GM18508 (cell line): ENCODE results near the gene CNTNAP2.

Experiments used
- ATAC-seq: cut with Tn5 transposase; IDR thresholded peaks from one replicate; pipeline ENCODE4 v1.9.1; 2021; ENCODE audit warnings: moderate number of reproducible peaks; ENCODE audit not compliant: insufficient read depth, unreplicated experiment

The CNTNAP2 gene

DNA sequence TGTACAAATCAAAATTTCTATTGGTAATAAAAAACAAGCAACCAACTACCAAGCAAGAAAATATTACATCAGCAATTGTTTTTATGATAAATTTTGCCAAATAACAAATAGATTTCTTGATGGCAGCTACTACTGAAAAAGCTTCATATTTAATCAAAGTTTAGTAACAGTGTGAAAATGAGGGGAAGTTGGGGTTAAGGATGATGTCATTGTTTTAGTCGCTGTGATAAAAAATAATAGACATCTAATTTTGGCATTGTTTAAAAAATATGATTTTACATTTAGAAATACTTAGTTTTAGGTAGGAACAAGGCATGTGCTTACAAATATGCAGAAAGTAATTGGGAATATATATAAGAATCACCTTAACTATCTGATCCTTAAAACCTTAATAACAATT lies 145.9 kb downstream of the CNTNAP2 start:
- ATAC-seq: no peak

DNA sequence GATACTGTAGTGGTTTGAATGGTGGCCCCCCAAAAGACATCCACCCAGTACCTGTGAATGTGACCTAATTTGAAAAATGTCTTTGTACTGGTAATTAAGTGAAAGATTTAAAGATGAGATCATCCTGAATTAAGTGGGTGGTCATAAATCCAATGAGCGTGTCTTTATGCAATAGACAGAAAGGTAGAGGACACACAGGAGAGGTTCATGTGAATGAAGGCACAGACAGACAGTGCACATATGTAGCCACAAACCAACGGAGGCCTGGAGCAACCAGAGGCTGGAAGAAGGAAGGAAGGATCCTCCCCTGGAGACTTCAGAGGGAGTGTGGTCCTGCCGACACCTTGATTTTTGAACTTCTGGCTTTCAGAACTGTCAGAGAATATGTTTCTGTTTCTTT lies 160.3 kb downstream of the CNTNAP2 start:
- ATAC-seq: no peak

DNA sequence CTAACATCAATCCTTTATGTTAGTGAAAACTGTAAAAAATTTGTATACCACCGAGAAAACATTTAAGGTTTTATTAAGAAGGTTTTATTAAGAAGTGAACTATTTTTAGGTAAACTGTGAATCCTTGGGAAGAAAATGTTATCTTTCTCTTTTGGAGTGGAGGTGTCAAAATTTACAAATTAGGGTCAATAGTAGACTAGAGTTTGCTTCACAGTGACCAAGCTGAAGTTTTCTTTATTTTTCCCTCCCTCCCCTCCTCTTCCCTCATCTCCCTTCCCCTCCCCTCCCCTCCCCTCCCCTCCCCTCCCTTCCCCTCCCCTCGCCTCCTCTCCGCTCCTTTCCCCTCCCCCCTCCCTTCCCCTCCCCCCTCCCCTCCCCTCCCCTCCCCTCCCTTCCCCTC lies 168.8 kb downstream of the CNTNAP2 start:
- no peak for ATAC-seq

DNA sequence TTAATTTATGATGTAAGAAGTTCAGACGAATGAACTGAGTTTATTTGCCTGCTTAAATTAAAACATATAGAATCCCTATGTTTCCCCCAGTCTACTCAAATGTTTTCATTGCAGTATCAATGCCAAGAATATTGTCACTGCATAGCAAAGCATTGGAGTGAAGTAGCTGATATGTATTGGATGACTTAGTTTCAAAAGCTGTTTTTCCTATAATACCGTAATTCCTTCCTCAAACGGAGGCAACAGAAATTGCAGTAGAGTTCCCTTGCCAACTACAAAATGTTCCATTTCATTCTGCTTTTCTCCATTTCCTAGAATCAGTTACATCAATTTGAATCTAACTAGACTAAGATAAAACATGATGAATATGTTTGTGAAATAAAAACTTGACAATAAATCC lies 174.1 kb downstream of the CNTNAP2 start:
- ATAC-seq: no peak

DNA sequence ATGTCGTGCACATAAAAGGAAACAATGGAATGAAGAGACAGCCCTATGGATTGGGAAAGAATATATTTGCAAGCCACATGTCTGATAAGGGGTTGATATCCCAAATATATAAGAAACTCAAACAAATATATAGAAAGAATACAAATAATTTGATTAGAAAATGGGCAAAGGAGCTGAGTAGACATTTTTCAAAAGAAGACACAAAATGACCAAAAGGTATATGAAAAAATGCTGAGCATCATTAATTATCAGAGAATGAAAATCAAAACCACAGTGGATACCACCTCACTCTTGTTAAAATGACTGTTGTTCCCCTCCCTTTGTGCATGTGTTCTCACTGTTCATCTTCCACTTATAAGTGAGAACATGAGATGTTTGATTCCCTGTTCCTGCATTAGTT lies 175.3 kb downstream of the CNTNAP2 start:
- ATAC-seq: no peak

DNA sequence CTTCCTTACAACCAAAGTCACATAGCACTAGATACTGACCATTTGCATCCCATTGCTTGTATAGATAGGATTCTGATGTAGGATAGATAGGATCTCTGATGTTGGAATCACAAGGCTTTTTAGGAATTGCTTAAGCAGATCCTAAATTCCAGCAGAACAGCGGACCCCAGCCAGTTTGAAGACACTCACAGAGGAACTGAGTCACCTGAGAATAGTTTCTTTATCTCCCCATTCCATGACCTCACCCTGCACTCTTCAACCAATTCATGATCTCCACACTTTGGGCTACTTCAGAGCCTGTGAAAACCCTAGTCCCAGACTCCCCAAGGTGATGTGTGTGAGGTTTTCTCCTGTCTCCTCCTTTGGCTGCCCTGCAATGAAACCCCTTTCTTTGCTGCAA lies 179.4 kb downstream of the CNTNAP2 start:
- ATAC-seq: no peak

DNA sequence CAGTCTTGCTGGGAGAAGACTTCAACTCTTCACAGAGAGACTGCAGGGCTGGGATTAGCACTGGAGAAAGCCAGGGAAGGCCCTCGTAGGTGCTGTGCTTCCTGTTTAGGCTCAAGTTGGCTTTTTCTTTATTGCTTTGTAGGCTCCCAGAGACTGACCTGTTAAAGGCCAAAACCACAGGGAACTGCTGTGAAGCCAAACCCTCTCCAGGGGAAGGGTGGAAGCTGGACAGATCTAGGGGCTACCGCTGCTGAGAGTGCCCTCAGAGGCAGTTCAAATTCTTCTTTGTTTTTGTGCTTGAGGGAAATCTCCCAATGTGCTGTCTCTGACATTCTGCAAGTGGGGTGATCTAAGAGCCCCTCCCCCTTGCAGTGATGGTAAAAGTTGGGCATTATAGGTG lies 198.4 kb downstream of the CNTNAP2 start:
- ATAC-seq: no peak

DNA sequence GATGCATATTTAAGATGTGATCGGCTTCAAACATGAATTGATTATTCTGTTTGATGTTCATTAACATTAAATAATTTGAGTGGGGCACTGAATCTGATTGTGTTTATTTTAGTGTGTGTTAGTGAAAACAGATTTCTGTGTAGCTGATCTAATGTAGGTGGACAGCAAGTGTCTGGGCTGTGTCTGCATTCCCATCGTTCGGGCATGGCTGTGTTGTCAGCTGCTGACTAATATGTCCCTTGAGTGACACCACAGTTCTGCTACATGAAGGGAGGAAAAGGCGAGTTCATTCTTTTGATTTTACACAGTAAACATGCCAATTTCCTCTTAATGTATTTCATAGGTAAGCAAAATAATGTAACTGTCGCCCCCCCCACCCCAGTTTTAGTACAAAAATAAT lies 203.0 kb downstream of the CNTNAP2 start:
- no peak for ATAC-seq

DNA sequence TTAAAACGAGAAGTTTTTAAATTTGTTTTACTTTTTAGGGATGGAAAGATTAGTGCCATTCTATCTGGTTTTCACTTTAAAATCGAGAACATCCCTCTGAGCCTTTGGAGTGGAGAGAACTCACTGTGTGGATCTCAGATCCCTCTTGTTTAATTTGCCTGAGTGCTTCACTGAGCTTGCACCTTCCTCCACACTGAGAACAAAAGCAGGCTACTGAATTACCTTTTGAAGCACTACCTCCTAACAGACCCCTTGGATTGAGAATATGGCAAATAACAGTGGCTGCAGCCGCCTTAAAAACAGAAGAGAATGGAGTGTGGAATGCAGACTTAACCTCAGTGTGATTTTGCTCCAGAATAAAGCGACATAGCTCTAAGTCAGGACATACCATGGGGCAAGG lies 204.7 kb downstream of the CNTNAP2 start:
- no peak for ATAC-seq

DNA sequence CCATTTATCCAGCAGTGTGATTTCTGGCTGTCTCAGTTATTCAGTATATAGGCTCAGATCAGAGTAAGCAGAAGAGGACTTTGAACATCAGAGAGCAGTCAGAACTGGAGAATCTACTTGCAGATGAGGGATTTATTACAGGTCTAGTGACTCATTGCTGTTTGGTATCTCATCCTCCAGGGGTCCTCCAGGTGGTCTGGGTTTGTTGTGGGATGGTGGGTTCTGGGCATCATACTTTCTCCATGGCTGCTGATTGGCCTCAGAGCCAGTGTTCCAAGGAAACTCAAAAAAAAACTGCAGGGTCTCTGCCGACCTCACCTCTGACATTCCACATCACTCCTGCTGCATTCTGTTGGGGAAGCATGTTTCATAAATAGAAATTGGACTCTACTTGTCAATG lies 214.8 kb downstream of the CNTNAP2 start:
- no peak for ATAC-seq

DNA sequence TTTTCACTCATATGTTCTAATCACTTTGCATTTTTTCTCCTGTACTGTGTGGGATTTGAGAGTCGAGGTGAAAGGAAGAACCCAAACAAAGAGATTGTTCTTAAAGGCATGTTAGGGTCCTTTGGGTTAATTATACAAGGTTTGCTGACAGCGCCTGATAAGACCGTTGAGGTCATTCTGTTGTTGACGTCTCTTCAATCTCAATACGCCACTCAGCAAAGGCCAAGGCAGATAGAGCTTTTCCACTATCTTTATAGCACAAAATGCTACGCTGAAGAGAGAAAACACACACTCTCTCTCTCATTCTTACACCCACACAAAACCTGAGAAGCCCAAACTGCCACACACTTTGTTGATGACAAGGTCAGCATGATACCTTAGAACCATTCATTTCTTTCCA lies 228.7 kb downstream of the CNTNAP2 start:
- no peak for ATAC-seq

DNA sequence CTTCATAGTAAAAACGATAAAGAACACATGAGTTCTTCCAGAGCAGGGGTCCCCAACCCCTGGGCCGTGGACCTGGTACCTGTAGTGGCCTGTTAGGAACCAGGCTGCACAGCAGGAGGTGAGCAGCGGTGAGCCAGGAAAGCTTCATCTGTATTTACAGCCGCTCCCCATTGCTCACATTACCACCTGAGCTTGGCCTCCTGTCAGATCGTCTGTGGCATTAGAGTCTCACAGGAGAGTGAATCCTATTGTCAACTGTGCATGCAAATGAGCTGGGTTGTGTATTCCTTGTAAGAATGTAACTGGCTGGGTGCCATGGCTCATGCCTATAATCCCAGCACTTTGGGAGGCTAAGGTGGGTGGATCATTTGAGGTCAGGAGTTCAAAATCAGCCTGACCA lies 229.5 kb downstream of the CNTNAP2 start:
- no peak for ATAC-seq

DNA sequence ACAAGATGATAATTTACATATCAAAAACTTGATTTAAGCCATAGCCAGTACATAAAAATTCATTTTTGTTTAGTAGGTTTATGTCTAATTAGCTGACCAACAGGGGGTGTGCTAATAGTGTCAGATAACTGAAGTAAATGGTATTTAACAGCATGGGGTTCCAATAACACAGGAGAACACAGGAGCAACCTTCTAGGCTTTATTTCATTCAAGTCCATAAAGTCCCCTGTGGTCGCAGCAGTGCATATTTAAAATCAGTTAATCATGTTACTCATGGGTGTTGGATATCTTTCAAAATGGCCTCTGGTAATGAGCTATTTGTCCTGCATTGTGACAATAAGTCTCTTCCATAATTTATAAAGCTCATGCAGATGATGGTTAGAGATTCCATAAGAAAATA lies 238.6 kb downstream of the CNTNAP2 start:
- no peak for ATAC-seq

DNA sequence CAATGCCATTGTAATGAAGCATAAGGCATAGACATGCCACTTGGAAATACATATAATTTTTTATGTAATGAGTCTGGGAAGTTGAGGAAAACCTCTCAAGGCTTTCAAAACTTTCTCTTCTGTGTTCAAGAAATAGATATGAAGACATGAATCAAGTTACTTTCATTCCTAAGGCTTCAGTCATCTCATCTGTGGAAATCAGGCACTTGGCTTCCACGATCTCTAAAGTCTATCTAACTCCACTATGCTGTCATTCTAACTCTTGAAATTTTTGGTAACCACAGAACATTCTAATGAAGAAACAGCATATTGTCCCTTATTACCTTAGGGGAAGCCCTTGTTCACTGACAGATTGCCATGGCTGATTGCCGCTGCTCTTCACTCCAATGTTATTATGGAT lies 242.6 kb downstream of the CNTNAP2 start:
- no peak for ATAC-seq

DNA sequence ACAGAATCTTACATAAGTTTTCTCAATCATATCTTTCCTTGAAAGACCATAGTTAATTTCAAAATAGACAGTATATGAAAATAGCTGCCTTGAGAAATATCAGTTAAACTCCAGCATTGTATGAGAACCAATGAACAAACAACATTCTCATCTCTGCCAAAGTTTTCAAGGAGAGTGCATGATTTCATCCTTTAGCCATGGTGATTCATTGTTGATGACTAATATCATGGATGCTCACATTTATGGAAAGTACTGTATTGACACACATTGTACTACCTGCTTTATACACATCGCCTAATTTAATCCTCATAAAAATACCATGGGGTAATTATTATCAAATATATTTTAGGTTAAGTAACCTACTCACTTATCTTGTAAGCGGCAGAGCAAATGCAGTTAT lies 250.3 kb downstream of the CNTNAP2 start:
- ATAC-seq: no peak

DNA sequence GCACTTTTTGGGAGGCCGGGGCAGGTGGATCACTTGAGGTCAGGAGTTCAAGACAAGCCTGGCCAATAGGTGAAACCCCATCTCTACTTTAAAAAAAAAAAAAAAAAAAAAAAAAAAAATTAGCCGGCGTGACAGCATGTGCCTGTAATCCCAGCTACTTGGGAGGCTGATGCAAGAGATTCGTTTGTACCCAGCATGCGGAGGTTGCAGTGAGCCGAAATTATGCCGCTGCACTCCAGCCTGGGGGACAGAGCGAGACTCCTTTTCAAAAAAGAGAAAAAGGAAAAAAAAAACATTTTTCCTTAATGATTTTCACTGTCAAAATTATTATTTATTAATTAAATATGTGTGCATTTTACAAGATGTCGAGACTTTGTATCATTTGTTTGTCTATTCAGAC lies 253.6 kb downstream of the CNTNAP2 start:
- no peak for ATAC-seq

DNA sequence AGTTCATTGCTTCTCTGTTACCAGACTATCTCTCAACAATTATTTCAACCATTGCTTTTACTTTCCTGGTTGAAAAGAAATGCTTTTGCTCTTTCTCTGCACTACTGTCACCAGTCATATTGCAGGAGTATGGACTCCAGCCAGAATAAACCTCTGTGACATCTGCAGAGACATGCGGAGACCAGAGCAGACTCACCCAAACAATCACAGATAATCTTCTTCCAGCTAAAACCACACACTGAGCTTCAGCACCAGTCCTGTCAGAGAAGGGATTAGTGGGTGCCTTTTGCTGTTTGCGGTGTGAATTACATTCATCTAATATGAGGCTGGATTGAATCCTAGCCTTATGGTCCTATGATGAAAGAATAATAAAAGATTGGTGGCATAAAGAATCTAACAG lies 258.6 kb downstream of the CNTNAP2 start:
- ATAC-seq: no peak

DNA sequence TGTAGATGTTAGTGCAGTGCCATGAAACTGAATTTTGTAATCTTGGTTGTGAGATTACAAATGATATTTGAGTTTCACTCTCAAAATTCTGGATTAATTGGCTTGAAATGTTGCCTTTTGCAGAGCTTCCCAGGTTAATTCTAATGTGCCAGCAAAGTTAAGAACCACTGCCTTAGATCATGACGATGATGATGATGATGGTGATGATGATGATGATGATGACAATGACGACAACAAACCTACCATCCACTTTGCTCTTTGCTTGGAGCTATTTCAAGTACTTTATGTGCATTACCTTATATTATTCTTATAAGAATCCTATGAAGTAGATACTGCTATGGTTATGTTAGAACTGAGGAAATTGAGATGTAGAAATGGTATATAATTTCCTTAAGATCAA lies 261.6 kb downstream of the CNTNAP2 start:
- no peak for ATAC-seq

DNA sequence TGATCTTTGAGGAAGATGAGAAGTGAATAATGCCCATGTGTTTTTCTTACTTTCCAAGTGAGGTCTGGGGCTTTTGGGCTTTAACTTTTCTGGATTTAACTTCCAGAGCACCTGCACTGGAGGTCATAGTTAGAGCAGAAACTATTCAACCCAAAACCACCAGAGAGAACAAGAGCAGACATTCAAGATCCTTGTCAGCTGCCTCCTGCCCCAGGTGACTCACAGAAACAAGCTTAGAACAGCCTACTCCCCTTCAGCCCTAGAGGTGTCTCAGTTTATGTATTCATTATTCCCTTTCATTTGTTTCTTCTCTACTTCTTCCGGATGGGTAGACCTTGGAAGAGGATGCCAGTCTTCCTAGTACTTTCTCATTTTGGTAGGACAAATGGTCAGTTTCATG lies 270.5 kb downstream of the CNTNAP2 start:
- no peak for ATAC-seq

DNA sequence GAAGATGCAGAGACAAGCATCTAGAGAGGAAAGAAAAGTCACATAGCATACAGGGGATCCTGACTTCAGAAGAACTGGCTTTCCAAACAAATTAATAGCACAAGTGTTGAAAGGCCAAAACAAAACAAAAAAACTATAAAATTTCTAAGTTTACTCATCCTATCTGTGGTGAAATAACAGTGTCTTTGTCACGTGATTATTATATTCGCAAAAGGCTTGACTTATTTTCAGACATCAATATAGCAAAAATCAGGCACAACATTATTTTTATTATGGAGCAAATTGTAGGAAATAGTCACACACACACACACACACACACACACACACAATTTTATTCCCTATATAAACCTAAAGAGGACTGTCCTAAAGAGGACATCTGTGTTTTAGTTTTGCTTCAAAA lies 272.3 kb downstream of the CNTNAP2 start:
- no peak for ATAC-seq

DNA sequence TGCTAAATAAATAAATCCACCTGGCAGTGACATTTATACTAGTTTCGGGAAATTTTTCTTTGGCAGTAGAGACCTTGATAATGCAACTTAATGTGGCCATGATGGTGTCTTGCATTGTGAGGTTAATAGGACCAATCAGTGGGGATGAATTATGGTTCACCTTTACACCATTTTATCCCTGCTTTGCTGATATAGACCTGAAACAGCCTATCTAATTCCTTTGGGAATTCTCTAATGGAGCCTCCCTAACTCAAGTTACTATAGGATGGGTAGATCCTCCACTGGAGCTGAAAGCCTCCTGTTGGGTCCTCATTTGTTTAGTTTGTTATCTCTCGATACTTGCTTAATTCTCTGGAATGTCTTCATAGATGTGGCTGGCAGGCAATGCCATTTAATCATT lies 276.7 kb downstream of the CNTNAP2 start:
- no peak for ATAC-seq

DNA sequence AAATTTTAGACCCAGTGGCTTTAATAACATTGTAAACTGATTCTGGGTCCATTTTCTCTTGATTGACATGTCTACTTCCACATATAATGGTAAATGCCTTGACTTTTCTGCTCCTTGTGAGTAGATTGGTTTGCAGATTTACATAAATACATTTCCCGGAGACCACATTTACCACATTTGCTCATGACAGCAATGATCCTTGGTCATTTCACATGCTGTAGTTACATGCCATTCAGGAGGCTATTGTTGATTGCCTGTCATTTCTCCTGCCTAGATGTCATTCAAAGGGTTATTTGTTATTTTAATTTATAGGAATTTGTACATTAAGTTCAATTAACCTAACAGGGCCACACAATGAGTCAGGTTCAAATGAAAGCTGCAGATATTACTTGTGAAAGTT lies 280.5 kb downstream of the CNTNAP2 start:
- ATAC-seq: no peak

DNA sequence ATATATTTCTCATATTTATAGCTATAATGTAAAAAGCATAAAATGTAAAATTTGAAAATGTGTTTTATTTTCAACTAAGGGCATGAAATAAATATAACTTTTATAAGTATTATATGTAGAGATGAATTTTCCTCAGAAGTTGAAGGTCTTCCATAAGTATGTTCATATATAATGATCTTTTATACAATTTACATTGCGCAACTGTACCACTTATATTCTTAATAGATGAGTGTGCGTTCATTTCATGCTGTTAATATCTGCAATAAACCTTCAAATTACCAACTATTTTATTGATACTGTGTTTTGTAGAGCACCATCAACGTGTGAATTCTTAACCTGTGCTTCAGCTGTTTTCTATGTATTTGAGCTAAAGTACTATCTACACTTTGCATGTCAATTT lies 285.3 kb downstream of the CNTNAP2 start:
- no peak for ATAC-seq
